Natural killer cell treated with Interleukin-12 subunit alpha and Interleukin-12 subunit beta and Interleukin-15 and Interleukin-18, amount 100 ng/mL, for 72 hours (primary cell): ENCODE measurements around the gene KRTAP10-7. TPM values are rescaled to one million over a fixed set of nuclear protein-coding genes. Genes with fewer than 3 reads are reported as not detected.
"Not testable (repeated sequence)": the region's sequence is repeated elsewhere in the genome, so short reads cannot be mapped to it uniquely, and the experiment has no call there.

Source experiments
- ATAC-seq, 2 donors: fragments of 150-1000 bp; cut with Tn5 transposase in 1 of 2; sonication (Bioruptor Pico), chemical (Tn5 transposase) in 1 of 2; 2 replicates each; pipeline ENCODE4 v1.10.0; 2021
- DNase-seq: peaks from one replicate; pipeline ENCODE4 v3.0.0; 2022; ENCODE audit warnings: low spot score
- H3K27ac Mint-ChIP-seq, 2 donors: 1 replicate in 1 of 2; 2 replicates in 1 of 2; pipeline ENCODE4 v1.8.0; 2022; ENCODE audit warnings: mixed read lengths in 2 of 2, mild to moderate bottlenecking in 1 of 2, moderate library complexity in 1 of 2
- H3K27me3 Mint-ChIP-seq, 2 donors: 1 replicate in 1 of 2; 2 replicates in 1 of 2; pipeline ENCODE4 v1.8.0; 2022; ENCODE audit warnings: mixed read lengths in 2 of 2
- H3K36me3 Mint-ChIP-seq: one replicate; pipeline ENCODE4 v1.8.0; 2022; ENCODE audit warnings: mixed read lengths
- H3K4me1 Mint-ChIP-seq, 2 donors: 1 replicate in 1 of 2; 2 replicates in 1 of 2; pipeline ENCODE4 v1.8.0; 2022; ENCODE audit warnings: low read depth in 2 of 2, mixed read lengths in 2 of 2, mild to moderate bottlenecking in 1 of 2
- H3K4me3 Mint-ChIP-seq: one replicate; pipeline ENCODE4 v1.8.0; 2022; ENCODE audit warnings: mixed read lengths
- H3K9me3 Mint-ChIP-seq: 2 replicates; pipeline ENCODE4 v1.8.0; 2022; ENCODE audit warnings: mixed read lengths
- total RNA-seq, 2 donors: library from RNA; stranded (reverse); gene quantifications; one replicate each; pipeline ENCODE4 v1.2.3, GENCODE V29; 2022

KRTAP10-7 gene
- total RNA-seq, 2 donors from 2014 or later: not detected

GRCh38 chr21:44601596-44602462, 1.4 kb downstream of the KRTAP10-7 start:
- no peak overlapping the region for H3K27ac Mint-ChIP-seq
- no peaks in the 10 kb centered on the region for H3K4me1 Mint-ChIP-seq
- ATAC-seq: no peak

DNA sequence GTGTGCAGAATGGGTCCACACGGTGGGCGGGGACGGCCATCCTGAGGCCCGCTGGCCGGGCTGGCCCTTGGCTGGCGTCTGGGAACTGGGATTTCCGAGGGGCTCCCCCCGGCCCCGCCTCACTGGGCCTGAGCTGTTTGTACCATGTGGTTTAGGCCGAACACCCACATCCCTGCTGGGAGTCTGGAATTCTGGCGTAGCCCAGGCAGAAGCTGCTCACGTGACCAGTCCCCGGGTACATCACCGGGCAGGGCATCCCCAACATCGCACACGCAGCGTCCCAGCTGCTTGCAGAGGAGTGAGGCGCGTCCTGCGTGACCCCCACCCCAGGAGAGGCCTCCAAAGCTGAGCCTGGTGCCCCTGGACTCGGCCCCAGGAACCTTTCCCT, 2.1 kb downstream of the KRTAP10-7 start:
- no peak for ATAC-seq
- H3K9me3 Mint-ChIP-seq: no peaks in the 10 kb centered on the region
- no peak for DNase-seq
- H3K27me3 Mint-ChIP-seq: peaks cover 23 to 25% of the 10 kb centered on the region in 2 donors
- no peaks in the 10 kb centered on the region for H3K4me1 Mint-ChIP-seq
- no peaks in the 10 kb centered on the region for H3K36me3 Mint-ChIP-seq
- no peak overlapping the region for H3K27ac Mint-ChIP-seq
- no peak overlapping the region for H3K4me3 Mint-ChIP-seq

More at GRCh38 chr21:44601596-44602462, 1.4 kb downstream of the KRTAP10-7 start:
- Mint-ChIP-seq H3K4me3 (no peak overlapping the region), H3K27me3 (peaks cover 22 to 25% of the 10 kb centered on the region in 2 donors), H3K9me3 (no peaks in the 10 kb centered on the region), H3K36me3 (no peaks in the 10 kb centered on the region)
- DNase-seq: no peak

DNA sequence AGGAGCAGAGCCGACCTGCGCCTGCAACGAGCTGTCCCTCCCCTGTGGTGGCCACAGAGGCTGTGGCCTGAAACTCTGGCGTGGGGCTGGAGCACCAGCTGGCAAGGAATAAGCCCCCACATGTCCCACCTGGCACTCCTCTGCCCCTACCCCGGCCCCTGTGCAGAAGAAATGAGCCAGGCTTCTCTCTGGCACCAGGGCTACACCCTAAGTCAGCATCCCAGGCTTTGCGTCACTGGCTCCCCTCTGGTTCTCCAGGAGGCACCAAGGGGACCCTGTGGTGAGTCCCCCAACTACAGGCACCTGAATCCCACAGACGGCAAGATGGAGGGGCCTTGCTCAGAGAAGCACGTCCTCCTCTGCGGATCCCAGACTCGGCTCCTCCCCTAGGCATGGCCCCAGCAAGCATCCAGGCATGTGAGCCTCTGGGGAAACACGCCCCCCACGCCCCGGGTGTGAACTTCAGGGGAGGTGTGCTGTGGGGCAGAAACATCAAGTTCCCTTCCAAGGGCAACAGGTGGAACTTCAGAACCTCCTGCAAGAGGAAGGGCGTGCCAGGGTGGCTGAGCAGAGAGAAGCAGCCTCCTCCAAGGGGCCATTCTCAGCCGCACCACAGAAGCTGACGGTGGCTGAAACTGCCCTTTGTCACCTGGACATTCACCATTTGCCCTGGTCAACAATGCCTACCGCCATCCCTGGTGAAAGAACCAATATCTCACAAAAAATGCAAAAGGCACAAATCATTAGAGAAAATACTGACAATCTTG, 2.9 kb downstream of the KRTAP10-7 start:
- Mint-ChIP-seq H3K27me3 (peaks cover 20 to 23% of the 10 kb centered on the region in 2 donors), H3K4me1 (no peaks in the 10 kb centered on the region), H3K27ac (no peak overlapping the region), H3K36me3 (no peaks in the 10 kb centered on the region), H3K9me3 (no peaks in the 10 kb centered on the region), H3K4me3 (no peak overlapping the region)
- no peak for ATAC-seq
- no peak for DNase-seq

- no peak for ATAC-seq
- Mint-ChIP-seq H3K4me3 (no peak overlapping the region), H3K9me3 (peaks cover 2% of the 10 kb centered on the region), H3K4me1 (no peaks in the 10 kb centered on the region), H3K27ac (no peak overlapping the region), H3K27me3 (peaks cover 18 to 20% of the 10 kb centered on the region in 2 donors), H3K36me3 (peaks cover 3% of the 10 kb centered on the region)
- no peak for DNase-seq
Measured at GRCh38 chr21:44603911-44604310, 3.5 kb downstream of the KRTAP10-7 start.

GRCh38 chr21:44606495-44606894, 6.1 kb downstream of the KRTAP10-7 start:
- DNase-seq (no peak), ATAC-seq (no peak)
- Mint-ChIP-seq H3K4me3 (no peak overlapping the region), H3K27ac (no peak overlapping the region), H3K9me3 (peaks cover 17% of the 10 kb centered on the region), H3K36me3 (peaks cover 21% of the 10 kb centered on the region), H3K27me3 (peaks cover 18 to 22% of the 10 kb centered on the region in 2 donors), H3K4me1 (no peaks in the 10 kb centered on the region)

DNA sequence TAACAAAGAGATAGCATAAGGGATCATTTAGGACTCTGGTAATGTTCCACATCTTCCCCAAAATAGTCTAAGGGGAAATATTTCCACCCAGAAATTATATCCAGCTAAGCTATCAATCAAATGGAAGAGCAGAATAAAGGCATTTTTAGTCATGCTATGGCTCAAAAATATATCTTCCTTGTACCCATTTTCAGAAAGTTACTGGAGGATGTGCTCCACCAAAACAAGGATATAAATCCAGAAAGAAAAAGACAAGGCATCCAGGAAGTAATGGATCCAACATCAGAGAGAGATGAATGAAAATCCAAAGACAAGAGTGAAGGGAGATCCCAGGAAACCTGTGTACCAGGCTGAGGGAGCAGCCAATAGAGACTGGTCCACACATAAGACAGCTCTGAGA, 8.8 kb downstream of the KRTAP10-7 start:
- Mint-ChIP-seq H3K4me3 (no peak overlapping the region), H3K4me1 (peaks cover 0 to 4% of the 10 kb centered on the region in 2 donors), H3K27me3 (peaks cover 18 to 21% of the 10 kb centered on the region in 2 donors), H3K27ac (no peak overlapping the region), H3K36me3 (peaks cover 22% of the 10 kb centered on the region), H3K9me3 (peaks cover 17% of the 10 kb centered on the region)
- ATAC-seq: no peak
- DNase-seq: no peak

DNA sequence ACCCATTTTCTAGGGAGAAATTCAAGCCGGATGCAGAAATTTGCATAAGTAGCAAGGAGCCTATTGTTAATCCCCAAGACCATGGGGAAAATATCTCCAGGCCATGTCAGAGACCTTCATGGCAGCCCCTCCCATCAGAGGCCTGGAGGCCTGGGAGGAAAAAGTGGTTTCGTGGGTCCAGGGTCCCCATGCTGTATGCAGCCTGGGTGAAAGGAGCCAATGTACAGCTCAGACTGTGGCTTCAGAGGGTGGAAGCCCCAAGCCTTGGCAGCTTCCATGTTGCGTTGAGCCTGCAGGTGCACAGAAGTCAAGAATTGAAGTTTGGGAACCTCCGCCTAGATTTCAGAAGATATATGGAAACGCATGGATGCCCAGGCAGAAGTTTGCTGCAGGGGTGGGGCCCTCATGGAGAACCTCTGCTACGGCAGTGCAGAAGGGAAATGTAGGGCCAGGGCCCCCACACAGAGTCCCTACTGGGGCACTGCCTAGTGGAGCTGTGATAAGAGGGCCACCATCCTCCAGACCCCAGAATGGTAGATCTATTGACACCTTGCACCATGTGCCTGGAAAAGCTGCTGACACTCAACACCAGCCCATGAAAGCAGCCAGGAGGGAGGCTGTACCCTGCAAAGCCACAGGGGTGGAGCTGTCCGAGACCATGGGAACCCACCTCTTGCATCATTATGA, 9.9 kb downstream of the KRTAP10-7 start:
- H3K4me1 Mint-ChIP-seq, DNase-seq, H3K4me3 Mint-ChIP-seq, ATAC-seq, H3K27ac Mint-ChIP-seq: not testable (repeated sequence)
- Mint-ChIP-seq H3K27me3 (peaks cover 11 to 17% of the 10 kb centered on the region in 2 donors), H3K36me3 (peaks cover 22% of the 10 kb centered on the region), H3K9me3 (peaks cover 17% of the 10 kb centered on the region)

- ATAC-seq (no peak), DNase-seq (no peak)
- Mint-ChIP-seq H3K36me3 (peaks cover 22% of the 10 kb centered on the region), H3K27ac (no peak overlapping the region), H3K9me3 (peaks cover 17% of the 10 kb centered on the region), H3K4me1 (peaks cover 0 to 8% of the 10 kb centered on the region in 2 donors), H3K4me3 (no peak overlapping the region), H3K27me3 (peaks cover 5 to 13% of the 10 kb centered on the region in 2 donors)
Measured at GRCh38 chr21:44611551-44611950, 11.2 kb downstream of the KRTAP10-7 start.

DNA sequence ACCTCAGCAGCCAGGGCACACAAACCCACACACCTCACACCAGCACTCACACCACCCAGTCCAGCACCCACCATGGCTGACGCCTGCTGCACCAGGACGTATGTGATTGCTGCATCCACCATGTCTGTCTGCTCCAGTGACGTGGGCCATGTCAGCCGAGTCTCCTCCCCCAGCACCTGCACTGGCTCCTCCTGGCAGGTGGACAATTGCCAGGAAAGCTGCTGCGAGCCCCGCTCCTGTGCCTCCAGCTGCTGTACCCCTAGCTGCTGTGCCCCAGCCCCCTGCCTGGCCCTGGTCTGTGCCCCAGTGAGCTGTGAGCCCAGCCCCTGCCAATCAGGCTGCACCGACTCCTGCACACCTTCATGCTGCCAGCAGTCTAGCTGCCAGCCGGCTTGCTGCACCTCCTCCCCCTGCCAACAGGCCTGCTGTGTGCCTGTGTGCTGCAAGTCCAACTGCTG, 11.7 kb downstream of the KRTAP10-7 start, which contains the start of gene KRTAP10-8:
Gene KRTAP10-8, plus strand, starts transcription at position 51 of the 458 bp plus-strand sequence. Its CDS starts 22 bp downstream, at position 73.
- Mint-ChIP-seq H3K27me3 (peaks cover 5 to 12% of the 10 kb centered on the region in 2 donors), H3K4me1 (peaks cover 0 to 10% of the 10 kb centered on the region in 2 donors), H3K27ac (no peak within 1 kb of the TSS), H3K9me3 (peaks cover 17% of the 10 kb centered on the region), H3K36me3 (peaks cover 22% of the 10 kb centered on the region), H3K4me3 (no peak within 1 kb of the TSS)
- ATAC-seq: no peak
- no peak for DNase-seq

- Mint-ChIP-seq H3K4me1 (peaks cover 0 to 12% of the 10 kb centered on the region in 2 donors), H3K27ac (no peak overlapping the region)
Measured at GRCh38 chr21:44612669-44613229, 12.4 kb downstream of the KRTAP10-7 start.

DNA sequence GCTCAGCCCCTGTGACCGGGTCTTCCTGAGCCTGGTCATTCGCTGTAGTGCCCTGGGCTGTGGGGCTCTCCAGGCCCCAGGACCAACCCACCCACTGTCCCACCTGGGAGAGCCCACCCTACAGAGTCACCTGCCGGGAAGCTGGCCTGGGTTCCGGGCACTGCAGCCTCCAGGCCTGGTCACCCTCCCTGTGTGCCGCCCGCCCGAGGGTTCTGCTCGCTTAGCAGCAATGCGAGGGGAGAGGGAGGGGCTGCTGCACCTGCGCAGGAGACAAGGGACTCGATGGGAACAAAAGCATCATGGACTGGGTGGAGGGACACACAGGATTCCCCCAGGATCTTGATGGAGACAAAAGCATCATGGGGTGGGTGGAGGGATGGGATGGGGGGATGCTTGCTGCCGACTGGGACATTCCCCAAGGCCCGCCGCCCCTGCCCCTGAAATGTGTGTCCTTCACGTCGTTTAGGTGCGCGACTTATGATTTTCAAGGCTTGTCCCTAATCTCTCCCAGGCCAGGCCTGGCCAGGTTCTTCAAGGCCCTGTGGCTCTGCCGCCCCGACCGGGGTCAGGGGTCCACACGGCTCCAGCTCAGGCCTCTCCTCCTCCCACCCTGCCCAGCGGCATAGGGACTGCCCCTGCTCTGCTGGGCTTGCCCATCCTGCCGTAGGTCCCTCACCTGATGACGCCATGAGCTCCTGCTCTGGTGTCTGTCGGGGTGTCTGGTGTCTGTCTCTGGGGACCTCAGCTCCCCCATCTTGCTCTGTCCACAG, 13.2 kb downstream of the KRTAP10-7 start:
- Mint-ChIP-seq H3K36me3 (peaks cover 22% of the 10 kb centered on the region), H3K4me1 (peaks cover 4 to 18% of the 10 kb centered on the region in 2 donors), H3K27ac (no peak overlapping the region), H3K4me3 (no peak overlapping the region), H3K27me3 (peaks cover 0 to 9% of the 10 kb centered on the region in 2 donors), H3K9me3 (peaks cover 17% of the 10 kb centered on the region)
- ATAC-seq (peak in 1 of 2 donors; percentile 32), DNase-seq (no peak)

More at GRCh38 chr21:44612669-44613229, 12.4 kb downstream of the KRTAP10-7 start:
- H3K27me3 Mint-ChIP-seq: peaks cover under 1 to 10% of the 10 kb centered on the region in 2 donors
- H3K9me3 Mint-ChIP-seq: peaks cover 17% of the 10 kb centered on the region
- DNase-seq: no peak
- H3K36me3 Mint-ChIP-seq: peaks cover 22% of the 10 kb centered on the region
- ATAC-seq: no peak
- H3K4me3 Mint-ChIP-seq: no peak overlapping the region

DNA sequence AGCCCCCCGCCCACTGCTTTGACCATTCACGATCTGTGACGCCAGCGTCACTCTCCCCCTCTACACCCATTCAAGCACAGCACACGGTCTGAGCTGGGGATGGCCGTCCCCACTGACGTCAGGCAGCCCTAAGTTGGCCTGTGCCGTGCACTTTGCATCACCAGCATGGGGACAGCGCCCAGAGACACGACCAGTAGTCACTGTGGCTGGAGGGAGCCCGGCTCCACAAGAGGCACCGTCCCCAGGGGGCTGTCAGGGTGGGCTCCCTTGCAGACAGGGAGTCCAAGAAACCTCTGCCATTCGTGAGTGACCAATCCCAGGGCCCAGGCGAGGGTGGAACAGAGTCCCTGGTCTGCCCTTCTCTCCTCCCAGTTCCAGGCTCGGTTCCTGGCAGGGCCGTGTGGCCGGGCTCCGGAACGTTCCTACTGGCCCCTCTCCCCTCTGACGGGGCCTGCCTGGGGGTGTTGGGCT, 13.8 kb downstream of the KRTAP10-7 start:
- no peak overlapping the region for H3K4me3 Mint-ChIP-seq
- no peak for DNase-seq
- peaks cover 13% of the 10 kb centered on the region for H3K9me3 Mint-ChIP-seq
- peaks cover 0 to 5% of the 10 kb centered on the region in 2 donors for H3K27me3 Mint-ChIP-seq
- ATAC-seq: no peak
- peaks cover 10 to 24% of the 10 kb centered on the region in 2 donors for H3K4me1 Mint-ChIP-seq
- H3K36me3 Mint-ChIP-seq: peaks cover 20% of the 10 kb centered on the region
- no peak overlapping the region for H3K27ac Mint-ChIP-seq
